WTC11 (cell line): Measurements from ENCODE around the gene FOXJ3. TPM values are rescaled to one million over a fixed set of nuclear protein-coding genes. Genes with fewer than 3 reads are reported as not detected.

ENCODE experiments used
- ATAC-seq: fragments of 200-7000 bp; cut with Tn5 transposase; 2 replicates; pipeline ENCODE4 v1.10.0; 2021; ENCODE audit warnings: mild to moderate bottlenecking, moderate library complexity
- CTCF ChIA-PET: fragments of 300-600 bp; sonication (Branson Sonifier 250); formaldehyde crosslinking; loops from one replicate; lab custom pipeline; 2021; ENCODE audit warnings: antibody characterized with exemption; lab: Charles Lee
- POLR2A ChIA-PET: fragments of 350-600 bp; sonication (Branson Sonifier 250); formaldehyde crosslinking; loops from one replicate; lab custom pipeline; 2021; ENCODE audit warnings: antibody characterized with exemption; lab: Charles Lee
- DNase-seq: peaks from one replicate; pipeline ENCODE4 v3.0.0; 2021; ENCODE audit warnings: low spot score
- H3K27ac Mint-ChIP-seq: 2 replicates; pipeline ENCODE4 v1.8.0; 2021; ENCODE audit warnings: mixed read lengths
- H3K27me3 Mint-ChIP-seq: 2 replicates; pipeline ENCODE4 v1.8.0; 2021; ENCODE audit warnings: low read depth, mild to moderate bottlenecking, moderate library complexity, mixed read lengths
- H3K36me3 Mint-ChIP-seq: 2 replicates; pipeline ENCODE4 v1.8.0; 2021; ENCODE audit warnings: mixed read lengths
- H3K4me1 Mint-ChIP-seq: 2 replicates; pipeline ENCODE4 v1.8.0; 2022; ENCODE audit warnings: mixed read lengths
- H3K4me3 Mint-ChIP-seq: 2 replicates; pipeline ENCODE4 v1.8.0; 2021; ENCODE audit warnings: mild to moderate bottlenecking, moderate library complexity, mixed read lengths
- H3K9me3 Mint-ChIP-seq: 2 replicates; pipeline ENCODE4 v1.8.0; 2021; ENCODE audit warnings: mixed read lengths
- ATF3 ChIP-seq: sonication (generic); formaldehyde crosslinking; conservative IDR thresholded peaks from 2 replicates; pipeline ENCODE4 v1.8.1; 2022; ENCODE audit warnings: mild to moderate bottlenecking, missing genetic modification reagents
- CREM ChIP-seq: sonication (generic); formaldehyde crosslinking; IDR thresholded peaks from 2 replicates; pipeline ENCODE4 v1.8.1; 2022; ENCODE audit warnings: mild to moderate bottlenecking, missing genetic modification reagents, moderate library complexity
- EMX1 ChIP-seq: fragments of 250-450 bp; sonication (Bioruptor Pico); IDR thresholded peaks from 2 replicates; pipeline ENCODE4 v1.8.0; 2021; ENCODE audit warnings: mild to moderate bottlenecking
- GTF2I ChIP-seq: fragments of 250-450 bp; sonication (Bioruptor Pico); conservative IDR thresholded peaks from 2 replicates; pipeline ENCODE4 v1.4.0; 2021; ENCODE audit warnings: mild to moderate bottlenecking
- MYBL2 ChIP-seq: sonication (generic); formaldehyde crosslinking; IDR thresholded peaks from 2 replicates; pipeline ENCODE4 v1.8.1; 2023; ENCODE audit warnings: mild to moderate bottlenecking, moderate library complexity, missing genetic modification reagents
- NFYB ChIP-seq: sonication (generic); formaldehyde crosslinking; conservative IDR thresholded peaks from 2 replicates; pipeline ENCODE4 v1.8.0; 2022; ENCODE audit warnings: low read depth, missing genetic modification reagents
- NR1H2 ChIP-seq: sonication (generic); formaldehyde crosslinking; IDR thresholded peaks from 2 replicates; pipeline ENCODE4 v1.9.0; 2021; ENCODE audit warnings: mild to moderate bottlenecking, moderate library complexity, missing genetic modification reagents
- NR2C2 ChIP-seq: sonication (generic); formaldehyde crosslinking; IDR thresholded peaks from 2 replicates; pipeline ENCODE4 v1.8.0; 2022; ENCODE audit warnings: mild to moderate bottlenecking, missing genetic modification reagents
- OVOL2 ChIP-seq: fragments of 250-450 bp; sonication (Bioruptor Pico); IDR thresholded peaks from 2 replicates; pipeline ENCODE4 v1.9.0; 2021; ENCODE audit warnings: mild to moderate bottlenecking, borderline replicate concordance
- PRRX2 ChIP-seq: fragments of 250-450 bp; sonication (Bioruptor Pico); IDR thresholded peaks from 2 replicates; pipeline ENCODE4 v1.8.0; 2021; ENCODE audit warnings: mild to moderate bottlenecking
- SOX15 ChIP-seq: fragments of 250-450 bp; sonication (Bioruptor Pico); IDR thresholded peaks from 2 replicates; pipeline ENCODE4 v1.9.0; 2021; ENCODE audit warnings: mild to moderate bottlenecking
- ZBTB43 ChIP-seq: sonication (generic); formaldehyde crosslinking; IDR thresholded peaks from 2 replicates; pipeline ENCODE4 v1.8.1; 2023; ENCODE audit warnings: mild to moderate bottlenecking, missing genetic modification reagents
- ZMAT4 ChIP-seq: fragments of 250-450 bp; sonication (Bioruptor Pico); IDR thresholded peaks from 2 replicates; pipeline ENCODE4 v1.9.0; 2021; ENCODE audit warnings: mild to moderate bottlenecking
- ZNF219 ChIP-seq: sonication (generic); formaldehyde crosslinking; IDR thresholded peaks from 2 replicates; pipeline ENCODE4 v1.8.0; 2023; ENCODE audit warnings: missing genetic modification reagents, mild to moderate bottlenecking, borderline replicate concordance
- ZNF232 ChIP-seq: sonication (generic); formaldehyde crosslinking; IDR thresholded peaks from 2 replicates; pipeline ENCODE4 v1.8.0; 2022; ENCODE audit warnings: mild to moderate bottlenecking, missing genetic modification reagents
- ZNF263 ChIP-seq: sonication (generic); formaldehyde crosslinking; IDR thresholded peaks from 2 replicates; pipeline ENCODE4 v1.8.1; 2022; ENCODE audit warnings: low read depth, mild to moderate bottlenecking, moderate library complexity, missing genetic modification reagents
- ZNF396 ChIP-seq: fragments of 250-450 bp; sonication (Bioruptor Pico); IDR thresholded peaks from 2 replicates; pipeline ENCODE4 v1.8.0; 2021; ENCODE audit warnings: mild to moderate bottlenecking, moderate library complexity, borderline replicate concordance
- ZNF532 ChIP-seq: fragments of 250-450 bp; sonication (Bioruptor Pico); IDR thresholded peaks from 2 replicates; pipeline ENCODE4 v1.9.0; 2021; ENCODE audit warnings: mild to moderate bottlenecking, borderline replicate concordance
- ZNF671 ChIP-seq: fragments of 250-450 bp; sonication (Bioruptor Pico); IDR thresholded peaks from 2 replicates; pipeline ENCODE4 v1.8.0; 2021; ENCODE audit warnings: mild to moderate bottlenecking
- total RNA-seq: library from RNA; stranded (reverse); gene quantifications from 3 replicates; pipeline ENCODE4 v1.2.3, GENCODE V29; 2021
- TF ChIP-seq, protein P1 (sequence below): sonication (generic); formaldehyde crosslinking; IDR thresholded peaks from 2 replicates; pipeline ENCODE4 v1.8.0; 2022; ENCODE audit warnings: missing genetic modification reagents
- TF ChIP-seq, protein P2 (sequence below): sonication (generic); formaldehyde crosslinking; IDR thresholded peaks from 2 replicates; pipeline ENCODE4 v1.8.1; 2023; ENCODE audit warnings: mild to moderate bottlenecking, missing genetic modification reagents

Gene FOXJ3
- total RNA-seq, 1 experiment from 2014 or later: 43.3 TPM

DNA sequence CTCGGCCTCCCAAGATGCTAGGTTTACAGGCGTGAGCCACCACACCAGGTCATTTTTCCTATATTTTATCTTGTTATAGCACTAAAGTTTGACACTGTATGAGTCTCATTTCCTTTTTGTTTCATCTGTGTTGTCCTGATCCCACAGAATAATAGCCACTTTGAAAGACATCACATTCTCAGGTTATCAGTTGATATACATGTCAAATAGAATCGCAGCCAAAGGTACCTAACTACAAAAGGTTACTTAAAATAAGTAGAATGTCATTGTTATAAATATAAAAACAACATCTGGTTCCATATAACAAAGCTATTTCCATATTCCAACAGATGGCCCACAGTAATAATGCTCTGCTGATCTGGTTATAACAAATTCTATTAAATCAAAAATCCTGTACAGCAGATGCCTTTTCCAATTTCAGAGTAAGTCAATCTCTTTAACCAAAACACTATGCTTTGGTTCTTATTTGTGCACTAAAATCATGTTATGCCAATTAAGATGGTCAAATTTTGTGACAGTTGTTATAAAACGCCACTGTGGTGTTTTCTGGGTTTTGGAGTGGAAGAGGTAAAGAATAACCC is 6.0 kb downstream of the FOXJ3 start (continued):
- TF ChIP-seq, protein P1, sequence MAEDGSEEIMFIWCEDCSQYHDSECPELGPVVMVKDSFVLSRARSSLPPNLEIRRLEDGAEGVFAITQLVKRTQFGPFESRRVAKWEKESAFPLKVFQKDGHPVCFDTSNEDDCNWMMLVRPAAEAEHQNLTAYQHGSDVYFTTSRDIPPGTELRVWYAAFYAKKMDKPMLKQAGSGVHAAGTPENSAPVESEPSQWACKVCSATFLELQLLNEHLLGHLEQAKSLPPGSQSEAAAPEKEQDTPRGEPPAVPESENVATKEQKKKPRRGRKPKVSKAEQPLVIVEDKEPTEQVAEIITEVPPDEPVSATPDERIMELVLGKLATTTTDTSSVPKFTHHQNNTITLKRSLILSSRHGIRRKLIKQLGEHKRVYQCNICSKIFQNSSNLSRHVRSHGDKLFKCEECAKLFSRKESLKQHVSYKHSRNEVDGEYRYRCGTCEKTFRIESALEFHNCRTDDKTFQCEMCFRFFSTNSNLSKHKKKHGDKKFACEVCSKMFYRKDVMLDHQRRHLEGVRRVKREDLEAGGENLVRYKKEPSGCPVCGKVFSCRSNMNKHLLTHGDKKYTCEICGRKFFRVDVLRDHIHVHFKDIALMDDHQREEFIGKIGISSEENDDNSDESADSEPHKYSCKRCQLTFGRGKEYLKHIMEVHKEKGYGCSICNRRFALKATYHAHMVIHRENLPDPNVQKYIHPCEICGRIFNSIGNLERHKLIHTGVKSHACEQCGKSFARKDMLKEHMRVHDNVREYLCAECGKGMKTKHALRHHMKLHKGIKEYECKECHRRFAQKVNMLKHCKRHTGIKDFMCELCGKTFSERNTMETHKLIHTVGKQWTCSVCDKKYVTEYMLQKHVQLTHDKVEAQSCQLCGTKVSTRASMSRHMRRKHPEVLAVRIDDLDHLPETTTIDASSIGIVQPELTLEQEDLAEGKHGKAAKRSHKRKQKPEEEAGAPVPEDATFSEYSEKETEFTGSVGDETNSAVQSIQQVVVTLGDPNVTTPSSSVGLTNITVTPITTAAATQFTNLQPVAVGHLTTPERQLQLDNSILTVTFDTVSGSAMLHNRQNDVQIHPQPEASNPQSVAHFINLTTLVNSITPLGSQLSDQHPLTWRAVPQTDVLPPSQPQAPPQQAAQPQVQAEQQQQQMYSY (CRISPR knock-in tag): no peak
- TF ChIP-seq CREM (CRISPR knock-in tag) (no peak), ZNF671 (CRISPR knock-in tag) (no peak), GTF2I (no peak), ZNF396 (no peak), MYBL2 (CRISPR knock-in tag) (no peak), ATF3 (CRISPR knock-in tag) (no peak), ZBTB43 (CRISPR knock-in tag) (no peak)

DNA sequence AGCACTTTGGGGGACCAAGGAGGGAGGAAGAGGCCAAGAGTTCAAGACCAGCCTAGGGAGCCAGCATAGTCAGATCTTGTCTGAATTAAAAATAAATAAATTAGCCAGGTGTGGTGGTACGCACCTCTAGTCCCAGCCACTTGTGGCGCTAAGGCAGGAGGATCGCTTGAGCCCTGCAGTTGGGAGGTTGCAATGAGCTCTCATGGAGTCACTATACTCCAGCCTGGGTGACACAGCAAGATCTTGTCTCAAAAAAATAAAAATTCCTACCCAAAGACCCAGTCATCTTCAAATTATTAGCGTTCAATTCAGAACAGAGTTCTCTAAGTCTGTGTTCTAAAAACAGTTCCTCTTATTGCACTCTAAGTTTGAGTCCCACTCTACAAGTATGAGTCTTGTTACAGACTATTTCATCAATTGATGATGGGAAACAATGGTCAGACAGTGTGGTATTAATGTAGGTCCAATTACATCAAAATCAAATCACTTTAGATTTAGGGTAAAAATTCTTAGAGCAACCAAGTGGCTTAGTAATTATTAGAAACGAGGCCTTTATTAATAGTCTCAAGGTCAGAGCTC is 6.9 kb downstream of the FOXJ3 start:
- CTCF ChIA-PET: interaction anchor here (1.1 kb wide), 1 partner anchor 16 kb away, joined by 3 read pairs; no protein-coding TSS in a partner anchor
- H3K4me1 Mint-ChIP-seq: peaks cover 43% of the 10 kb centered on the region
- POLR2A ChIA-PET: interaction anchor here (1.2 kb wide), 1 partner anchor 12 kb away, joined by 3 read pairs; no protein-coding TSS in a partner anchor

More for the DNA sequence above, 6.9 kb downstream of the FOXJ3 start:
- H3K36me3 Mint-ChIP-seq: no peaks in the 10 kb centered on the region
- H3K27ac Mint-ChIP-seq: no peak overlapping the region
- no peaks in the 10 kb centered on the region for H3K9me3 Mint-ChIP-seq
- H3K4me3 Mint-ChIP-seq: no peak overlapping the region
- TF ChIP-seq NFYB (CRISPR knock-in tag): no peak
- no peak for TF ChIP-seq OVOL2 (CRISPR knock-in tag)
- no peak for TF ChIP-seq ZNF219
- TF ChIP-seq ZNF232 (CRISPR knock-in tag): no peak
- no peak for TF ChIP-seq EMX1 (CRISPR knock-in tag)
- no peak for TF ChIP-seq NR2C2
- TF ChIP-seq, protein P2, sequence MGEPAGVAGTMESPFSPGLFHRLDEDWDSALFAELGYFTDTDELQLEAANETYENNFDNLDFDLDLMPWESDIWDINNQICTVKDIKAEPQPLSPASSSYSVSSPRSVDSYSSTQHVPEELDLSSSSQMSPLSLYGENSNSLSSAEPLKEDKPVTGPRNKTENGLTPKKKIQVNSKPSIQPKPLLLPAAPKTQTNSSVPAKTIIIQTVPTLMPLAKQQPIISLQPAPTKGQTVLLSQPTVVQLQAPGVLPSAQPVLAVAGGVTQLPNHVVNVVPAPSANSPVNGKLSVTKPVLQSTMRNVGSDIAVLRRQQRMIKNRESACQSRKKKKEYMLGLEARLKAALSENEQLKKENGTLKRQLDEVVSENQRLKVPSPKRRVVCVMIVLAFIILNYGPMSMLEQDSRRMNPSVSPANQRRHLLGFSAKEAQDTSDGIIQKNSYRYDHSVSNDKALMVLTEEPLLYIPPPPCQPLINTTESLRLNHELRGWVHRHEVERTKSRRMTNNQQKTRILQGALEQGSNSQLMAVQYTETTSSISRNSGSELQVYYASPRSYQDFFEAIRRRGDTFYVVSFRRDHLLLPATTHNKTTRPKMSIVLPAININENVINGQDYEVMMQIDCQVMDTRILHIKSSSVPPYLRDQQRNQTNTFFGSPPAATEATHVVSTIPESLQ (CRISPR knock-in tag): no peak
- TF ChIP-seq ZNF263 (CRISPR knock-in tag): no peak
- no peak for TF ChIP-seq NR1H2
- TF ChIP-seq ZNF532 (CRISPR knock-in tag): no peak
- TF ChIP-seq SOX15 (CRISPR knock-in tag): no peak
- no peak for TF ChIP-seq PRRX2
- no peak for TF ChIP-seq ZMAT4 (CRISPR knock-in tag)
- TF ChIP-seq, all 79 proteins: peak for 0
- no peaks in the 10 kb centered on the region for H3K27me3 Mint-ChIP-seq
- DNase-seq (no peak), ATAC-seq (peak; percentile 79)
